ENCODE data around the gene RRAGC. TPM values are rescaled to one million over a fixed set of nuclear protein-coding genes. Genes with fewer than 3 reads are reported as not detected.

RRAGC gene
- total and polyA plus RNA-seq, 3 donors from 2014 or later, result 25.2 to 40.3 (median 29.5) TPM

DNA sequence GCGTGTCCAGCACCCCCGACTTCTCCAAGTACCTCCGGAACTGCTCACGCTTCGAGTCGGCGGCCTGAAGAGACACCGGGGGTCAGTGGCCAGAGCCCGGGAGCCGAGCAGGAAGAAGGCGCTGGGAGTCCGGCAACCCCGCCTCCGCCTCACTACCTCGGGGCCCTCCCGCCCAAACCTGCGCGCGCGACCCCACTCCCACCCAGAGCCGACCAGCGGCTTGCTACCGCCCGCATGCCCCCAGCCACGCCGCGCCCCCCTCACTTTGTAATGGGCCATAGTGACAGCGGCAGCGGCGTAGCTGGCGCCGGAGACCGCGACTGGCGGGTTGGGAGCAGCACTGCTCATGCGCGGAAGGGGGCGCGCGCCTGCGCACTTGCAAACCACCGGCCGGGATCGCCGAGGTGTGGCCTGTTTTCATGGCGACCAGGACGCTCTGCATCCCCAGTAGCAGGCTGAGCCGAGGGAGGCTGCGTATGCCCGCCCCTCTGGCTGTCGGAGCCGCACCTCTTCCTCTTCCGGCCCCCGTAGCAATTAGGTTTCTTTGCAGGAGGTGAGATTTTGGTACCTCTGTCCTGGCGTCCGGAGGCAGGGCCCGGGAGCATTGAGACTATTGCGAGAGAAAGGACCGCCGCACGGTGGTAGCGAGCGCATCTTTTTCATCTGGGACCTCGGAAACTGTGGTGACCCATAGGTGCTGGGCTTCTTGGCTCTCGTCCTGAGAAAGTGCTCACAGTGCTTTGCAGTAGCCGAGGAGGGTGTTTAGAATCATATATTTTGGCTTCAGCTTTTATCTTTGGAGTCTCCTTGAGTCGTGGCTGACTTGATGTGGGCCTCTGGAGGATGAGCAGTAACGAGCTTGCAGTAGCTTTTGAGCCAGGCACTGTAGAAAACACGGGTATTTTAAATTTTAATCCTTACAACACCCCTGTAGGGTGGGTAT lies 13.7 kb upstream of the RRAGC start, which contains the start of gene MYCBP:
MYCBP (minus strand) TSS at position 322 of the 943 bp plus-strand sequence; CDS start at position 279, 43 bp downstream.
- DNase-seq, result peak; percentile 96
- Histone ChIP-seq H3K36me3 (ENCODE audit: low read depth, missing control alignments) (no peaks in the 10 kb centered on the region), H3K27me3 (no peaks in the 10 kb centered on the region), H3K9me3 (no peaks in the 10 kb centered on the region), H3K27ac (peak within 1 kb of the TSS; percentile 51 to 55), H3K4me3 (peak within 1 kb of the TSS; percentile 78 to 89), H3K4me1 (peaks cover 5% of the 10 kb centered on the region)
- intact Hi-C loops (cut with DNase I; ENCODE audit: low total_unique reads), result no loop called here
- TF ChIP-seq, protein P1, sequence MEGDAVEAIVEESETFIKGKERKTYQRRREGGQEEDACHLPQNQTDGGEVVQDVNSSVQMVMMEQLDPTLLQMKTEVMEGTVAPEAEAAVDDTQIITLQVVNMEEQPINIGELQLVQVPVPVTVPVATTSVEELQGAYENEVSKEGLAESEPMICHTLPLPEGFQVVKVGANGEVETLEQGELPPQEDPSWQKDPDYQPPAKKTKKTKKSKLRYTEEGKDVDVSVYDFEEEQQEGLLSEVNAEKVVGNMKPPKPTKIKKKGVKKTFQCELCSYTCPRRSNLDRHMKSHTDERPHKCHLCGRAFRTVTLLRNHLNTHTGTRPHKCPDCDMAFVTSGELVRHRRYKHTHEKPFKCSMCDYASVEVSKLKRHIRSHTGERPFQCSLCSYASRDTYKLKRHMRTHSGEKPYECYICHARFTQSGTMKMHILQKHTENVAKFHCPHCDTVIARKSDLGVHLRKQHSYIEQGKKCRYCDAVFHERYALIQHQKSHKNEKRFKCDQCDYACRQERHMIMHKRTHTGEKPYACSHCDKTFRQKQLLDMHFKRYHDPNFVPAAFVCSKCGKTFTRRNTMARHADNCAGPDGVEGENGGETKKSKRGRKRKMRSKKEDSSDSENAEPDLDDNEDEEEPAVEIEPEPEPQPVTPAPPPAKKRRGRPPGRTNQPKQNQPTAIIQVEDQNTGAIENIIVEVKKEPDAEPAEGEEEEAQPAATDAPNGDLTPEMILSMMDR (IDR thresholded peaks at IDR 0.05), result peak in 2 of 3 experiments; percentile 13 to 31
- no peak for TF ChIP-seq POLR2A (IDR thresholded peaks at IDR 0.05)
- 0% methylated on average over 17 to 69 of the region's 69 CpGs for WGBS, 2 donors

DNA sequence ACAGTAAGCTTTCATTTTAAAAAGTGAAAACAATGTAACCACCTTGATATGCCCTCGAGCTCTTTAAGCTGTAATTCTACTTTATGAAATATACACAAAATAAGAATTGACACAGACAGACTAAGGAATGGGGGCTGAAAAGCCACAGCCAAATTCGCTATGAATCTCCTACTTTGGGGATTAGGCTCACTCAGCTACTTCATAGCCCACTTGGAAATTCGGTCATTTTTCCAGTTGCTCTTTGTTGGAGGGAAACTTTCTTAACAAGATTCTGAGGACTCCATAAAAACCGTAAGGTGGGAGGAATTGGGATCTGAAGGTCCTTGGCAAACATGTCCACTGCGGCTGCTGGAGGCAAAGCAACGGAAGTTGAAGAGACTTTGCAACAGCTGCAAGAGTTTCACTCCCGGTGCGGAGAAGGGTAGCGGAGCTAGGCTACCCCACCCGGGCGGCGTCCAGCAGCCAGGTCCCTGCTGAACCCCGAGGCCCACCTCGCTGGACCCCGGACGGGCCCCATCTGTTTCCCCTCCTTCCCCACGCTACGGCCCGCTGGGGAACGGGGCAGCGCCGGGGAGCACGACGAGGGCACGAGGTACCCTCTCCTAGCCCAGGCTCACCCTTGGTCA lies 12.9 kb upstream of the RRAGC start:
- H3K9me3 ChIP-seq, result no peaks in the 10 kb centered on the region
- no peak for TF ChIP-seq POLR2A (IDR thresholded peaks at IDR 0.05)
- TF ChIP-seq, protein P1 (IDR thresholded peaks at IDR 0.05), result no peak
- H3K27me3 ChIP-seq, result no peaks in the 10 kb centered on the region
- H3K4me1 ChIP-seq, result peaks cover 5% of the 10 kb centered on the region
- intact Hi-C loops (cut with DNase I; ENCODE audit: low total_unique reads), result no loop called here
- peak overlapping the region; percentile 78 to 89 for H3K4me3 ChIP-seq
- no peaks in the 10 kb centered on the region for H3K36me3 ChIP-seq (ENCODE audit: low read depth, missing control alignments)
- peak overlapping the region; percentile 51 to 55 for H3K27ac ChIP-seq
- 3 to 8% methylated on average over 14 to 25 of the region's 25 CpGs for WGBS, 2 donors
- DNase-seq, result no peak

DNA sequence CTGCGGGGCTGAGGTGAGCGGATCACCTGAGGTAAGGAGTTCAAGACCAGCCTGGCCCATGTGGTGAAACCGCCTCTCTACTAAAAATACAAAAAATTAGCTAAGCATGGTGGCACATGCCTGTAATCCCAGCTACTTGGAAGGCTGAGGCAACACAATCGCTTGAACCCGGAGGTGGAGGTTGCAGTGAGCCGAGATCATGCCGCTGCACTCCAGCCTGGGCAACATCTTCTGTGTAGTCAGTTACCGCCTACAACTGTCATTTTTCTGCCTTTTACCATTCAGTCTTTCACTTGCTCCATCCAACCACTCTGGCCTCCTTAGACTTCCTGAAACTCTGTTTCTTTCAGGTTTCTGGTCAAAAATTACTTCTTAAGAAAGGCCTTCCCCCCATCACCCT lies 11.4 kb upstream of the RRAGC start:
- no peak for DNase-seq
- peaks cover 5% of the 10 kb centered on the region for H3K4me1 ChIP-seq
- no peak for TF ChIP-seq POLR2A (IDR thresholded peaks at IDR 0.05)
- TF ChIP-seq, protein P1 (IDR thresholded peaks at IDR 0.05), result no peak
- H3K4me3 ChIP-seq, result no peak overlapping the region
- 90 to 96% methylated on average over 8 of the region's 8 CpGs for WGBS, 2 donors
- no peaks in the 10 kb centered on the region for H3K27me3 ChIP-seq
- no peak overlapping the region for H3K27ac ChIP-seq
- no peaks in the 10 kb centered on the region for H3K36me3 ChIP-seq (ENCODE audit: low read depth, missing control alignments)
- intact Hi-C loops (cut with DNase I; ENCODE audit: low total_unique reads), result no loop called here
- H3K9me3 ChIP-seq, result no peaks in the 10 kb centered on the region

DNA sequence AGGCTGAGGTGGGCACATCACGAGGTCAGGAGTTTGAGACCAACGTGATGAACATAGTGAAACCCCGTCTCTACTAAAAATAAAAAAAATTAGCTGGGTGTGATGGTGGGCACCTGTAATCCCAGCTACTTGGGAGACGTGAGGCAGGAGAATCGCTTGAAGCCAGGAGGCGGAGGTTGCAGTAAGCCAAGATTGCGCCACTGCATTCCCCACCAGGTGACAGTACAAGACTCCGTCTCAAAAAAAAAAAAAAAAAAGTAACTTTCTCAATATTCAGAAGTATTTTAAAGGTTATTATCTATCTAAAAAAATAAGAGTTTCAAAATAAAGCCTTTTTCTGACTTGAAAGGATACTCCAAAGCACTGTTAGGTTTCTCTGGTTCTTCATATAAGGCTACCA lies 7.6 kb upstream of the RRAGC start:
- Histone ChIP-seq H3K27ac (no peak overlapping the region), H3K4me3 (no peak overlapping the region), H3K4me1 (no peaks in the 10 kb centered on the region), H3K36me3 (ENCODE audit: low read depth, missing control alignments) (no peaks in the 10 kb centered on the region), H3K9me3 (no peaks in the 10 kb centered on the region), H3K27me3 (no peaks in the 10 kb centered on the region)
- TF ChIP-seq POLR2A (IDR thresholded peaks at IDR 0.05), result no peak
- TF ChIP-seq, protein P1 (IDR thresholded peaks at IDR 0.05), result no peak
- intact Hi-C loops (cut with DNase I; ENCODE audit: low total_unique reads), result no loop called here
- 94% methylated on average over 8 of the region's 8 CpGs for WGBS, 2 donors
- no peak for DNase-seq

Data from testis (tissue), 3 donors.